ENCODE results near the gene CNTRL. TPM values are rescaled to one million over a fixed set of nuclear protein-coding genes. Genes with fewer than 3 reads are reported as not detected.

The CNTRL gene
- polyA plus RNA-seq, 1 of the 3 experiments (the other 2 are of a cell fraction) = 3.6 TPM

GRCh38 chr9:121095057-121095456 is 20.3 kb downstream of the CNTRL start:
- no peak overlapping the region; a peak in 1 of 4 replicates for H3K27ac ChIP-seq (ENCODE audit: low read depth in 2 of 2, low read length in 1 of 2)
- POLR2A ChIA-PET = no interaction called here
- no peak overlapping the region for H3K9ac ChIP-seq
- H3K36me3 ChIP-seq (replicated peaks in 1 of 2; ENCODE audit: control insufficient read depth in 1 of 2, insufficient read depth in 2 of 2, low read length in 1 of 2) = peaks cover 14 to 32% of the 10 kb centered on the region in 2 experiments
- peaks cover 0 to 5% of the 10 kb centered on the region in 2 experiments; a peak in 2 of 4 replicates for H3K4me1 ChIP-seq (ENCODE audit: control insufficient read depth in 1 of 2, insufficient read depth in 2 of 2, low read depth in 1 of 2, low read length in 1 of 2)
- H3K9me3 ChIP-seq = no peaks in the 10 kb centered on the region
- H2AFZ ChIP-seq (ENCODE audit: low read depth) = no peak overlapping the region
- peaks cover 4% of the 10 kb centered on the region for H3F3A ChIP-seq (replicated peaks; ENCODE audit: insufficient read depth)
- H3K9me2 ChIP-seq = no peaks in the 10 kb centered on the region
- H3K27me3 ChIP-seq (ENCODE audit: insufficient read depth) = no peaks in the 10 kb centered on the region
- H3K4me2 ChIP-seq = no peak overlapping the region
- TF ChIP-seq RXRA (IDR thresholded peaks at IDR 0.05; ENCODE audit: borderline replicate concordance, low read depth) (no peak), FOSL2 (IDR thresholded peaks at IDR 0.05; ENCODE audit: borderline replicate concordance, low read depth) (no peak), SIN3A (IDR thresholded peaks at IDR 0.05; ENCODE audit: borderline replicate concordance, low read depth, low read length) (no peak), MEF2A (IDR thresholded peaks at IDR 0.05; ENCODE audit: borderline replicate concordance, low read depth) (no peak), POLR2AphosphoS5 (IDR thresholded peaks at IDR 0.05; ENCODE audit: low read depth, low read length) (no peak), RCOR1 (IDR thresholded peaks at IDR 0.05; ENCODE audit: low read length) (0 out of 2 replicates have a peak, but pooled peaks have one; percentile 11), TEAD4 (IDR thresholded peaks at IDR 0.05; ENCODE audit: borderline replicate concordance, insufficient read depth) (no peak), FOXJ3 (CRISPR knock-in tag; IDR thresholded peaks at IDR 0.05) (no peak), MAX (IDR thresholded peaks at IDR 0.05; ENCODE audit: low read depth) (no peak), YY1 (IDR thresholded peaks at IDR 0.05; ENCODE audit: low read depth) (no peak), IRF3 (IDR thresholded peaks at IDR 0.05; ENCODE audit: low read depth, low read length) (no peak), CHD2 (IDR thresholded peaks at IDR 0.05; ENCODE audit: low read length, partially characterized antibody) (no peak), EZH2phosphoT487 (IDR thresholded peaks at IDR 0.05; ENCODE audit: borderline replicate concordance, low read depth) (no peak), FOXM1 (IDR thresholded peaks at IDR 0.05; ENCODE audit: low read depth) (no peak), EP300 (IDR thresholded peaks at IDR 0.05; ENCODE audit: borderline replicate concordance in 1 of 2, low read depth in 1 of 2, low read length in 1 of 2) (peak in 1 of 2 experiments; percentile 46; a peak in 1 of 4 replicates), NRF1 (IDR thresholded peaks at IDR 0.05; ENCODE audit: low read depth, low read length) (no peak), SMC3 (IDR thresholded peaks at IDR 0.05; ENCODE audit: low read depth, low read length) (no peak), JUND (IDR thresholded peaks at IDR 0.05) (no peak), PBX3 (IDR thresholded peaks at IDR 0.05) (no peak), RFX5 (IDR thresholded peaks at IDR 0.05; ENCODE audit: low read length) (no peak), ZBTB33 (IDR thresholded peaks at IDR 0.05; ENCODE audit: borderline replicate concordance, low read depth) (no peak), GATA2 (CRISPR knock-in tag; IDR thresholded peaks at IDR 0.05) (peak; percentile 19; the same call in 1 of the 2 replicates), ELF1 (IDR thresholded peaks at IDR 0.05) (no peak)
- CTCF ChIA-PET = interaction anchor here (1.1 to 1.2 kb wide), 2 partner anchors 23 to 26 kb away, joined by 4 to 6 read pairs; no protein-coding TSS in a partner anchor
- H3K79me2 ChIP-seq (ENCODE audit: insufficient read depth) = no peaks in the 10 kb centered on the region
- DNase-seq = peak; percentile 12
- H4K20me1 ChIP-seq (ENCODE audit: insufficient read depth) = no peaks in the 10 kb centered on the region
- H3K4me3 ChIP-seq (ENCODE audit: low read depth in 2 of 2, low read length in 1 of 2) = no peak overlapping the region
